Neural progenitor cell (in vitro differentiated cells): ENCODE data around the gene SASS6.

Experiments
- EZH2 ChIP-seq: fragments of 200-600 bp; sonication (generic); IDR thresholded peaks from 2 replicates; pipeline ENCODE4 v1.6.1; 2017; ENCODE audit warnings: antibody characterized with exemption, mild to moderate bottlenecking, moderate library complexity
- TF ChIP-seq, protein P1 (sequence below): fragments of 200-600 bp; sonication (generic); IDR thresholded peaks from 2 replicates; pipeline ENCODE4 v1.5.1; 2017; ENCODE audit warnings: antibody characterized with exemption, mild to moderate bottlenecking

DNA sequence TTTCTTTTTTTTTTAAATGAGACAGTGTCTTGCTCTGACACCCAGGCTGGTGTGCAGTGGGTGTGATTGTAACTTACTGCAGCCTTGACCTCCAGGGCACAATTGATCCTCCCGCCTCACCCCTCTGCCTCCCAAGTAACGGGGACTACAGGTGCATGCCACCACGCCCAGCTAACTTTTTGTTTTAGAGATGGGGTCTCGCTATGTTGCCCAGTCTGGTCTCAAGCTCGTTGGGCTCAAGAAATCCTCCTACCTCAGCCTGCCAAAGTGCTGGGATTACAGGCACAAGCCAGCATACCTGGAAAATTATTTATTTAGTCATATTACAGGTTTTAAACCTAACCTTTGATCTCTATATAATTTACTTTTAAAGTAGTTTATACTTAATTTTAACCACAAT, 32.0 kb upstream of the SASS6 start:
- TF ChIP-seq EZH2 = no peak
- TF ChIP-seq, protein P1, sequence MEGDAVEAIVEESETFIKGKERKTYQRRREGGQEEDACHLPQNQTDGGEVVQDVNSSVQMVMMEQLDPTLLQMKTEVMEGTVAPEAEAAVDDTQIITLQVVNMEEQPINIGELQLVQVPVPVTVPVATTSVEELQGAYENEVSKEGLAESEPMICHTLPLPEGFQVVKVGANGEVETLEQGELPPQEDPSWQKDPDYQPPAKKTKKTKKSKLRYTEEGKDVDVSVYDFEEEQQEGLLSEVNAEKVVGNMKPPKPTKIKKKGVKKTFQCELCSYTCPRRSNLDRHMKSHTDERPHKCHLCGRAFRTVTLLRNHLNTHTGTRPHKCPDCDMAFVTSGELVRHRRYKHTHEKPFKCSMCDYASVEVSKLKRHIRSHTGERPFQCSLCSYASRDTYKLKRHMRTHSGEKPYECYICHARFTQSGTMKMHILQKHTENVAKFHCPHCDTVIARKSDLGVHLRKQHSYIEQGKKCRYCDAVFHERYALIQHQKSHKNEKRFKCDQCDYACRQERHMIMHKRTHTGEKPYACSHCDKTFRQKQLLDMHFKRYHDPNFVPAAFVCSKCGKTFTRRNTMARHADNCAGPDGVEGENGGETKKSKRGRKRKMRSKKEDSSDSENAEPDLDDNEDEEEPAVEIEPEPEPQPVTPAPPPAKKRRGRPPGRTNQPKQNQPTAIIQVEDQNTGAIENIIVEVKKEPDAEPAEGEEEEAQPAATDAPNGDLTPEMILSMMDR = no peak
